Thyroid gland (tissue), 4 donors: ENCODE measurements around the gene H1-8.

ENCODE experiments used
- POLR2A ChIP-seq, 2 donors: fragments of 450-650 bp; IDR thresholded peaks; one replicate each; pipeline ENCODE4 v1.6.1; 2017; ENCODE audit warnings: antibody characterized with exemption in 2 of 2, mild to moderate bottlenecking in 2 of 2, moderate library complexity in 1 of 2
- TF ChIP-seq, protein P1 (sequence below), 6 experiments: fragments of 200-600 bp in 3 of 6; fragments of 450-650 bp in 3 of 6; sonication (generic) in 3 of 6; IDR thresholded peaks; one replicate each; pipeline ENCODE4 v1.5.1; 2016 to 2019; ENCODE audit warnings: antibody characterized with exemption in 6 of 6, mild to moderate bottlenecking in 2 of 6, inconsistent platforms in 1 of 6, moderate library complexity in 1 of 6

DNA sequence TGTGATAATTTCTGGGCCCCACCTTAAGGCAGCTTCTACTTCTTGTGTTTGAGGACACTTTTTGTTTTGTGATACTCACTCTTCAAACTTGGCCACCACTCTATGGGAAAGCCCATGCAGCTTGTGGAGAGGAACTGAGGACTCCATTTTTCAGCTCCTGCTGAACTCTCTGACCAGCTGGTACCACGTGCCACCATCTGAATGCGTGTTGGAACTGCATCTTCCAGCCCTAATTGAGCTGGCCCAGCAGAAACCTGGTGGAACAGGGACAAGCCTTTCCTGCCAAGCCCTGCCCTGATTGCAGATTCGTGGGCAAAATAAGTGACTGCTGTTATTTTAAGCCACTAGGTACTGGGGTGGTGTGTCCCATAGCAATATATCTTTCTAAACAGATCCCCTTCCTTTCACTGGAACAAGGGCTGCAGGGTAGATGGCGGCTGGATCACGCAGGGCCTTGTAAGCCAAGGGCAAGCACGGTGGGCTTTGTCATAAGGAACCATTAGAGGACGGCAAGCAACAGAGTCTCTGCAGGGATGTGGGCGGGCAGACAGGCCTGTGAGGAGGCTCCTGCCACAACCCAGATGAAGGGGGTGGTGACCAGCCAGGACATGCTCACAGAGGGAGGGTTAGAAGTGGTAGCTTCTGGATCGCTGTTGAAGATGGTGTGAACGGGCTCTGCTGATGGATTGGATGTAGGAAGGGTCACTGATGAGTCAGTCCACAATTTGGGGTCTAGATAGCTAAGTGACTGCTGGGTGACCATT is 9.5 kb downstream of the H1-8 start:
- TF ChIP-seq, protein P1, sequence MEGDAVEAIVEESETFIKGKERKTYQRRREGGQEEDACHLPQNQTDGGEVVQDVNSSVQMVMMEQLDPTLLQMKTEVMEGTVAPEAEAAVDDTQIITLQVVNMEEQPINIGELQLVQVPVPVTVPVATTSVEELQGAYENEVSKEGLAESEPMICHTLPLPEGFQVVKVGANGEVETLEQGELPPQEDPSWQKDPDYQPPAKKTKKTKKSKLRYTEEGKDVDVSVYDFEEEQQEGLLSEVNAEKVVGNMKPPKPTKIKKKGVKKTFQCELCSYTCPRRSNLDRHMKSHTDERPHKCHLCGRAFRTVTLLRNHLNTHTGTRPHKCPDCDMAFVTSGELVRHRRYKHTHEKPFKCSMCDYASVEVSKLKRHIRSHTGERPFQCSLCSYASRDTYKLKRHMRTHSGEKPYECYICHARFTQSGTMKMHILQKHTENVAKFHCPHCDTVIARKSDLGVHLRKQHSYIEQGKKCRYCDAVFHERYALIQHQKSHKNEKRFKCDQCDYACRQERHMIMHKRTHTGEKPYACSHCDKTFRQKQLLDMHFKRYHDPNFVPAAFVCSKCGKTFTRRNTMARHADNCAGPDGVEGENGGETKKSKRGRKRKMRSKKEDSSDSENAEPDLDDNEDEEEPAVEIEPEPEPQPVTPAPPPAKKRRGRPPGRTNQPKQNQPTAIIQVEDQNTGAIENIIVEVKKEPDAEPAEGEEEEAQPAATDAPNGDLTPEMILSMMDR (IDR thresholded peaks at IDR 0.05): no peak
- TF ChIP-seq POLR2A (IDR thresholded peaks at IDR 0.05): no peak
